ENCODE measurements around the gene APOA5.

DNA sequence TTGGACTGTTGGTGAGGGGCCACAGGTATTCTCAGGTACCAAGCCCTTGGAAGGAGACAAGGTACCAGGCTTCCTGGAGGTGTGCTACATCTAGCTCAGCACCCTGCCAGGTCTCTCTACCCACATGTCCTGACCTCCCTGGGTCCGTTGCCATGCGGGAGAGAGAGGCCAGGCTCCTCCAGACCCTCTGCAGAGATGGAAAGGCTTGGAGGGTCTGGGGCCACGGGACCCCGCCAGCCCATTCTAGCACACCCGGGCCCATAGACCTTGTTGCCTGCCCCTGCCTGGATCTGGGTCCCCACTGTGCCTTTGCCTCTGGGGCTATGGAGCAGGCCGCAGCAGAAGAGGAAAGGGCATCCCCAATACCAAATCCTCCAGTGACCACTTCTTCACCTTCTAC is 35.8 kb upstream of the APOA5 start:
- TF ChIP-seq POLR2A (IDR thresholded peaks at IDR 0.05): no peak
- TF ChIP-seq, protein P1, sequence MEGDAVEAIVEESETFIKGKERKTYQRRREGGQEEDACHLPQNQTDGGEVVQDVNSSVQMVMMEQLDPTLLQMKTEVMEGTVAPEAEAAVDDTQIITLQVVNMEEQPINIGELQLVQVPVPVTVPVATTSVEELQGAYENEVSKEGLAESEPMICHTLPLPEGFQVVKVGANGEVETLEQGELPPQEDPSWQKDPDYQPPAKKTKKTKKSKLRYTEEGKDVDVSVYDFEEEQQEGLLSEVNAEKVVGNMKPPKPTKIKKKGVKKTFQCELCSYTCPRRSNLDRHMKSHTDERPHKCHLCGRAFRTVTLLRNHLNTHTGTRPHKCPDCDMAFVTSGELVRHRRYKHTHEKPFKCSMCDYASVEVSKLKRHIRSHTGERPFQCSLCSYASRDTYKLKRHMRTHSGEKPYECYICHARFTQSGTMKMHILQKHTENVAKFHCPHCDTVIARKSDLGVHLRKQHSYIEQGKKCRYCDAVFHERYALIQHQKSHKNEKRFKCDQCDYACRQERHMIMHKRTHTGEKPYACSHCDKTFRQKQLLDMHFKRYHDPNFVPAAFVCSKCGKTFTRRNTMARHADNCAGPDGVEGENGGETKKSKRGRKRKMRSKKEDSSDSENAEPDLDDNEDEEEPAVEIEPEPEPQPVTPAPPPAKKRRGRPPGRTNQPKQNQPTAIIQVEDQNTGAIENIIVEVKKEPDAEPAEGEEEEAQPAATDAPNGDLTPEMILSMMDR (IDR thresholded peaks at IDR 0.05 in 4 of 5, conservative IDR thresholded peaks at IDR 0.05 in 1 of 5): no peak
